ENCODE data around the gene MESP1.

DNA sequence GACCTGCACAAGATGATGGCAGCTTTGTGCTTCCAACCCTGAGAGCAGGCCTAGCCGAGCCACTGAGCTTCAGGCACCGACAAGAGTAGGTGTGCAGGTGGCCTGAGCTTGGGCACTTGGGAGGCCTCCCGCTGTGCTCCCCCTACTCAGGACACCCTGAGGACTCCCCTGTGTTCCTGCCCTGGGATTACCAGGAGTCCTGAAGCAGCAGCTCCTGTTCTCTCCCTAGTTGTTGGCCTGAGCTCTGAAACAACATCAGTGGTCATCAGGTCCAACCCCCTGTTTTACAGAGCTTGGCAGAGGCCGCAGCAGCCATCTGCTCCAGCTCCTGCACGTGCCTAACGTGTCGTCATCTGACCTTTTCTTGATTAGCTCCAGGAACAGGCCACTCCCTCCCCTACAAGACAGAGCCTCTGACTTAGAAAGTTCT, 17.0 kb upstream of the MESP1 start:
- TF ChIP-seq, protein P1, sequence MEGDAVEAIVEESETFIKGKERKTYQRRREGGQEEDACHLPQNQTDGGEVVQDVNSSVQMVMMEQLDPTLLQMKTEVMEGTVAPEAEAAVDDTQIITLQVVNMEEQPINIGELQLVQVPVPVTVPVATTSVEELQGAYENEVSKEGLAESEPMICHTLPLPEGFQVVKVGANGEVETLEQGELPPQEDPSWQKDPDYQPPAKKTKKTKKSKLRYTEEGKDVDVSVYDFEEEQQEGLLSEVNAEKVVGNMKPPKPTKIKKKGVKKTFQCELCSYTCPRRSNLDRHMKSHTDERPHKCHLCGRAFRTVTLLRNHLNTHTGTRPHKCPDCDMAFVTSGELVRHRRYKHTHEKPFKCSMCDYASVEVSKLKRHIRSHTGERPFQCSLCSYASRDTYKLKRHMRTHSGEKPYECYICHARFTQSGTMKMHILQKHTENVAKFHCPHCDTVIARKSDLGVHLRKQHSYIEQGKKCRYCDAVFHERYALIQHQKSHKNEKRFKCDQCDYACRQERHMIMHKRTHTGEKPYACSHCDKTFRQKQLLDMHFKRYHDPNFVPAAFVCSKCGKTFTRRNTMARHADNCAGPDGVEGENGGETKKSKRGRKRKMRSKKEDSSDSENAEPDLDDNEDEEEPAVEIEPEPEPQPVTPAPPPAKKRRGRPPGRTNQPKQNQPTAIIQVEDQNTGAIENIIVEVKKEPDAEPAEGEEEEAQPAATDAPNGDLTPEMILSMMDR (IDR thresholded peaks at IDR 0.05; ENCODE audit: poor library complexity, severe bottlenecking), result no peak
- TF ChIP-seq POLR2AphosphoS5 (IDR thresholded peaks at IDR 0.05), result no peak

All from neural cell (in vitro differentiated cells).